Epithelial cell of prostate (primary cell): ENCODE data around the gene DPH3.
"Not testable (repeated sequence)": the region's sequence is repeated elsewhere in the genome, so short reads cannot be mapped to it uniquely, and the experiment has no call there.

Experiments used
- DNase-seq: peaks from one replicate; pipeline ENCODE4 v3.0.0-alpha.2; 2011; ENCODE audit warnings: low read depth, low spot score
- H3K27ac ChIP-seq: fragments of 450-650 bp; 2 replicates; pipeline ENCODE4 v1.5.1; 2017; ENCODE audit warnings: mild to moderate bottlenecking

The DPH3 gene

DNA sequence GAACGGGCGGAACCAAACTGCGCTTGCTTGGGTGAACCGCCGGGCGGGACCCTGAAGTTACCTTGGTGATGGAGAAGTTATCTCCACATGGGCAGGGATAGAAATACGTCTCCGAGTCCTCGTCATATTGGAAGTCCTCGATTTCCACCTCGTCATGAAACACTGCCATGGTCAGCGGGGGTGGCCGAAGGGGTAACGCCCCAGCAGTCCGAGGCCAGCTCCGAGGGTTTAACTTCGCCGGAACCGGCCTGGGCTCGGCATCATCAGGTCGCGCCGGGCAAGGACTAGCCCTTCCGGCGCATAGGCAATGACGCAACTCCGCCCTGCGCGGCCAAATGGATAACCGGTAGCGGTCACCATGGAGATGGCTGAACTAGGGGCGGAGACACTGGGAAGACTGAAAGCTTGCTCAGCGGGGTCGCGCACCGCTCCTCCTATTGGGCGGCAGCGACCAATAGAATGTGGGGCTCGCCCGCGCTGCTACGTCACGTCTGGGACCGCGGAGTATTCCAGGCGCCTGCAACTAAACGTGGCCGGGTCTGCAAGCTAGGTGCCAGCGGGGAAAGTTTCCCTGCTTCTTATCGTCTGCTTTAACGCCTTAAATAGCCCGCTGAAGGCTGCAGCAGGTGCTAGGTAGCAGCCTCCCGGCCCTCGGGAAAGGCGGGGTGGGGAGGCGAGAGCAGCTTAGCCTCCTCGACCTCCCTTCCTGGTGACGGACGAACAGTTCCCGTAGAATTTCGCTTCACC, at the start of gene DPH3, which contains the start of gene OXNAD1:
DPH3 (minus strand) TSS at position 236 of the 747 bp plus-strand sequence; CDS start at position 169, 67 bp downstream.
OXNAD1 (plus strand) TSS at position 505 of the 747 bp plus-strand sequence. CDS start 5,741 bp downstream, outside the sequence.
- peak within 1 kb of the TSS; percentile 64 for H3K27ac ChIP-seq

DNA sequence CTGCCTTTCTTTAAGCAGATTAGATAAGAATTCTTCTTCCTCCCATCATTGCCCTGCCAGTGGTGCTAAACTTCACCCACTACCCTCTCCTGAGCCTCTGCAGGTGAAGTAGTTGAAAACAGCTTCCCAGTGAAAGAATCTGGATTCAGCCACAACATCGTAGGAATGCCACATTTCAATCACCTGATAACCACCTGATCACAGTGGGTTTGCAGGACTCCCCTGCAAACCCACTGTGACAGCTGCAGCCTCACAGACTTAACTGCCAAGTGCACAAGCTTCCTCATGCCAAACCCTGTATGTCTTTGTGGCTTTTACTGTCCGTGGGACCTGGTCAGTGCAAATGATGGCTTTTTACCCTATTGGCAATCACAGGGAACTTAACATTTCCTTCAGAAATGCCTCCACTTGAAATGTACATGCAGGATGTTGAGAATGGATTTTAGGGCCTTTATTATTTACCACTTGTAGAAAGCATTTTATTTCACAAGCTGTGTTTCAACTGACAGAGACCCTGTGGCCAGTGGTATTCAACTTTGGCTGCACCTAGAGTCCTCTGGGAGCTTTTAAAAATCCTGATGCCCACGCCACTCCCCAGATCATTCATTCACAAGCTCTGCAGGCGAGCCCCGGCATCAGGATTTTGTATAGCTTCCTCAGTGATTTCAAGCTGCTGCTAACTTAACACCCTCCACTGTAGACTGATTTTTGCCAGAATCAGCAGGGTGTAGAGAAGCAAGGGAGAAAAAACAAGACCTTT, 49.3 kb upstream of the DPH3 start:
- DNase-seq: no peak
- H3K27ac ChIP-seq: no peak overlapping the region

More for the DNA sequence above, at the start of gene DPH3, which contains the start of gene OXNAD1:
- peak; percentile 97 for DNase-seq

DNA sequence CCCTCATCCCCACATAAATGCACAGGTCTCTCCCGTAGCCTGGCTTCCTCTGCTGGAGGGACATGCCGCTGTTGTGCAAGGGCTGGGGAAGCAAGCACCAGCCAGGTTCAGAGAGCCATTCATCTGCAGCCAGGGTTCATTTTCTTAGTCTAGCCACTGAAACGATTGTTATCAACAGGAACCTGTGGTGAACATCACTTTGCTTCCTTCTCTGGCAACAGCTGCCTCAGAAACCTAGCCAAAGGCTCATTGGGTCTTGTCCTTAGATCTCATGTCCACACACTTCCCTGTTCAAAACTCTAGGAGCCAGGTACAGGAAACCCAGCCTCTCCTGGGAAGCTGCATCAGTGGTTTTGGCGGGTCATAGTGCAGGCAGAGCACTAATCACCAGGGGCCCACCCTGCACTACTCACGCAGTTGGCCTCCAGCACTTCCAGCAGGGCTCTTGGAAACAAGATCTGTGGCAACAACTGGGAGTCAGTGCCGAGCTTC, 47.3 kb upstream of the DPH3 start:
- H3K27ac ChIP-seq: no peak overlapping the region
- DNase-seq: no peak

DNA sequence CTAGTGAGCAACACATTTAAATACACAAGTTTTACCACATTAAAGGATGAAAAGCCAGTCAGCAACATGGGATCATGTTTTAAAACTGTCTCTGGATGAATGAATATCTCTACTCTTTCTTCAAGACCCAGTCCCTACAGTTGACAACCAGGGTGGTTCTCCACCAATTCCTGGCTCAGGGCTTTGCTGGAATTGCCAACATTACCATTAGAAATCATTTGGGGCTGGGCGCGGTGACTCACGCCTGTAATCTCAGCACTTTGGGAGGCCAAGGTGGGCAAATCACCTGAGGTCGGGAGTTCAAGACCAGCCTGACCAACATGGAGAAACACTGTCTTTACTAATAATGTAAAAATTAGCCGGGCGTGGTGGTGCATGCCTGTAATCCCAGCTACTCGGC, 45.7 kb upstream of the DPH3 start:
- not testable (repeated sequence) for H3K27ac ChIP-seq, DNase-seq

DNA sequence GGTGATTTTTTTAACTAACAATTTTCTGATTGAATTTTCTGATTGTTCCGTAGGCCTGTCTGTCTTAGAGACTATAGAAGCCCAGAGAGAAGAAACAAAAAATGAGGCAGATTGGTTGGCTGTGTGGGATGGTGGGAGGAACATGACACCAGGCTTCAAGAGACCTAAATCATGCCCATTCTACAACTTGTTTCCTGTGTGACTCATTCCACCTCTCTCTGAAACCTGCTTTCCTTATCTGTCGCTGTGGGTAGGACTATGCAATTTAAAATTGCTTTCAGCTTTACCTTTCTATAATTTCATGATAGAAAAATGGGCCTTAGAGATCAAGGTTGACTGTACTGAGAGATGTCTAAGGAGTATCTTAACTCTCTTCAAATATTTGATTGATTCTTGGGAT, 44.8 kb upstream of the DPH3 start:
- H3K27ac ChIP-seq: no peak overlapping the region
- peak; percentile 40 for DNase-seq

DNA sequence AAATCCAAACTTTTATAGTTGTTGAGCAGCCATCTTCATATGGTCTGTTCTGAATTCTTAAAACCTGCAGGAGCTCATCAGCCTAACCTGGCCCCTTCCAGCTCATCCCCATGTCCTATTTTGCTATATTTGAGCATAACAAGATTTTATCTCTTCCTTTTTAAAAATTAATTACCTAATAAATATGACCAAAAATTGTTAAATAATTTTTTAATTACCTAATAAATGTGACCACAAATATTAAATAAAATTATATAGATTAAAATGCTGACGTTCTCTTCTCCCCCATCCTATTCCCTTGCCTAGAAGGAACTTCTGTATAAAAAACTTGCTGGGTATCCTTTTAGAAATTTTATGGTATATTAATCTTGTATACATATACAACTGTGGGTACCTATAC, 44.0 kb upstream of the DPH3 start:
- H3K27ac ChIP-seq: no peak overlapping the region
- no peak for DNase-seq

DNA sequence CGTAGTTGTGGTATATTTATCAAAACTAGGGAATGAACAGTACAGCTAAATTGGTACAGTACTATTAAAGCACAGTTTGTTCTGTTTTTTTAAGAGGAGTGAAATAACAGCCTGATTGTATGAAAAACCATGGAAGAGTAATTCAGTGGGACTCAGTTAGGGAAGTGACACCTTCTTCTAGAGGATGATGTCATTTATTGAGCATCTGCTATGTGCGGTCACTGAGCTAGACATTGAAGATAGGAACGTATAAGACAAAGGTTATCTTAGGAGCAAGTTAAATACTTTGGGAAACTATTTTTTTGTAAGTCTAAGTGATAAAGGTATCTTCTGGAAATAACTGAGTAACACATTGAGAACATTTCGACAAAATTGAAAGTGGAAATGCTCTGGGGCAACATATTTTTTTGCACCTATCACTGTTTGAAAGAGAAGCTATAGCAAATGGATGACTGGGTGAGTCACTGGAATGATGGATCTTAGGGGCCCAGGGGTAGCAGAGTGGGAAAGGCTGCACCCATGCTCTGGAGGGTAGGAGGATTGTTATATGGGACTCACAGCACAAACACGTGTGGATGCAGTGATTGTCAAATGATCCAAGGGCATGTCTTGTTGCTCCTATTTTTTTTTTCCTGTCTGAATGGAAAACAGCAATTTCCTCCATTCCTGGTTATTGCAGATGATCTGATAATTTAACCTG, 43.2 kb upstream of the DPH3 start:
- H3K27ac ChIP-seq: no peak overlapping the region
- no peak for DNase-seq

DNA sequence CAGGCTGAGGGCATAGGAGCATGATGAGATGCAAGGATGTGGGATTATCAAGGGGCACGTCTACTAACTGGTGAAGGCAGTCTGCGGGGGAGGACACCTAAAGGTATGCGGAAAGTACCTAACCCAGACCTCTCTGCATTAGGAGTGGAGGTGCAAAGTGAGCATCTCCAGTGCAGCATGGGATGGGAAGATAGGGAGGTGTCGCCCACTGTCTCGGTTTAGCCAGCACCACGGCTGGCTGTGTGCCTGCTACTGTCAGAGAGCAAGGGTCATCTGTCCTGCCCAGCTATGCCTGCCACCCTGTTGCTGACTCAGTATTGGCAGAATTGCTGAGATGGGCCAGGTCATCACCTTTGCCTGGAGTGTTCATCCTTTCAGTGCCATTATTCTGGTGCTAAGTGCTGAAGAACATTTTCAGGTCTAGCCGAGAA, 40.4 kb upstream of the DPH3 start:
- no peak for DNase-seq
- no peak overlapping the region for H3K27ac ChIP-seq

DNA sequence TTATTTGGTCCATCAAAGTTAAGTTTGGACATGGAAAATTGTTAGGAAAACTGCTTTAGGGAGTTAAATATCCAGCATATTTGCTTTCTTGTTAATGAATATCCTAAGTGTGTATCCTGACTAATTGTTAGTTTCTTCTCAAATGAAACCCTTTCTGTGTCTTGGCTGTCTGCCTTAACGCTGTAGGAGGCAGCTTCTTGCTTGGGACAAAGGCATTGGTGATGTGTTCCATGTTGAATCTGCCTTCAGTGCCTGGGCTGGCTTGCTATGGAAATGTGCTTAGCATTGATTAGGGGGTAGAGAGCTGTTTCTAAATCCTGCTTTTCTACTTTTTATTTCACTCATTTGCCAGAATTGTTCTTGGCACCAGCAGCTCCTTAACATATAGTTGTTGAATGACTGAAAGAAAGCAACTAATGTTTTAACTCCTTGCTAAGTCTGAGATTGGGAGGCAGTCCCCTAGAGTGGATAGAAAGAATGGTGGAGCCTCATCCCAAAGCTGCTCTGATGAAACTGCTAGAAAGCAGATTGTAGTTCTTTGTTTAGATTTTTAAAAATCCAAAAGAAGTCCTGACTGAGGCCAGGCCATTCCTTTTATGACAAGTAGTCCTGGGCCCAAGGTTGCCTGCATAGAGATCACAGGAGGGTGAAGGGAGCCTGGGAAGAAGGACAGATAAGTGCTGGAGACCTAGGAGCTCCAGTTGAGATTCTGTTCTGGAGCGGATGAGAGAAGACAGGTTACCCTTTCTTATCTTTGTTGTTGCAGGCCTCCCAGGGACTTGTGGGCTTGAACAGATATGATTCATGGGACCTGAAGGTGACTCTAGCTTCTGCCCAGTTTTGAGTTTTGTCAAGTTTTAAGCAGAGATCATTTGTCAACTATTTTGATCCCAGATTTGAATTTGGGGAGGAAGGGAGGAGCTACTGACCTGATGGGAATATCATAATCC, 39.6 kb upstream of the DPH3 start:
- no peak overlapping the region for H3K27ac ChIP-seq
- no peak for DNase-seq

DNA sequence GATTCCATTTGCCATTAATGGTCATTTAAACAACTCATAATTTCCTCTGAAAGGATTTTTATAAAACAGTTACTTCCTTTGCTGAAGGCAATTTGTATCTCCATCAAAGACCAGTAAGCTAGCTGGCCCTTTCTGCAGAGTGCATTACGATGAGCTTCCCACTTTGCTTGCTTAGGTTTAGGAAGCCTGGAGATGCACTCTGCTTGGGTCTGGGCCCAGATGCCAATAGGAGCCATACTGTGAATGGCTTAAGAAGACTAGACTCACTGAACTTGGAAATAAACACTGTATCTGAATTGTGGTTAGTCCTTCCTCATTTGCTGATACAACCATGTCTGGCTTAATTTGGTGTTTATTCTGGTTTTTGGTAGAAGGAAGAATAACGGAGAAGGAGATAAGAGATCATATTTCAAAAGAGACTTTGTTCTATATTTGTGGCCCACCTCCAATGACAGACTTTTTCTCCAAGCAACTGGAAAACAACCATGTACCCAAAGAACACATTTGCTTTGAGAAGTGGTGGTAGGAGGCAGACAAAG, 38.4 kb upstream of the DPH3 start:
- no peak for DNase-seq
- no peak overlapping the region for H3K27ac ChIP-seq

DNA sequence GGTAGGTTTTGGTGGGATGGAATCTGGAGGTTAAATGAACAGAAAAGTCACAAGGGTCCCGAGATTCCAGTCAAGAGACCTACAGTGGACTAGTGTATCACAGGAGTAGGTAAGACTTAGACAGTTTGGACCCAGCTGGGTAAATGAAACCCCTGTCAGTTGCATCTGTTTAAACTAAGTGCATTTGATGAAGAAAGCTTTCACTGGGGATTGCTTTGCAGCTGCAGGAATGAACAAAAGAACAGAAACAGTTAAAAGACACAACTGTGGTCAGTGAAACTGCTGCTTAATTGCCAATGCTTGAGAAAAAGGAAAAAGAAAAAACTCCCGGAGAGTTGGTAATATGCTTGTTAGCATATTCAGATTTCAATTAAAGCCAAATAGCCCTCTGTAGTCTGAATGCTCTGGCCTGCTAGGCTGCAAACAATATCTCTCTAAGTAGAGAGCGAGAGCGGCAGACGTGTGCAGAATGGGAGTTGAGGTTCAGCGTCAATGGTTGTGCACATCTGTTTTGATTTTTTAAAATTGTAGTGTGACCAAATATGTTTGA, 37.4 kb upstream of the DPH3 start:
- DNase-seq: no peak
- H3K27ac ChIP-seq: no peak overlapping the region

DNA sequence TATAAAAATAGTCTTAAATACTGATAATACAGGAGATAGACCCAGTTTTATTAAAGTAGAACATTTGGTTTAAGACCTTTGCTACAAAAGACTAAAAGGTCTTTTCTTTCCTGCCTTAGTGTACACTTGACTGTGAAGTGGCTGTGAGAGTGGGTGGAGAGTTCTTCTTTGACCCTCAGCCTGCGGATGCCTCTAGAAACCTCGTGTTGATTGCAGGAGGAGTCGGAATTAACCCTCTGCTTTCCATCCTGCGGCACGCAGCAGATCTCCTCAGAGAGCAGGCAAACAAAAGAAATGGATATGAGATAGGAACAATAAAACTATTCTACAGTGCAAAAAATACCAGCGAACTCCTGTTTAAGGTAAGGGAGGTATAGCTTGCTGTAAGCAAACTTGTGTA, 36.8 kb upstream of the DPH3 start:
- no peak overlapping the region for H3K27ac ChIP-seq
- DNase-seq: no peak

DNA sequence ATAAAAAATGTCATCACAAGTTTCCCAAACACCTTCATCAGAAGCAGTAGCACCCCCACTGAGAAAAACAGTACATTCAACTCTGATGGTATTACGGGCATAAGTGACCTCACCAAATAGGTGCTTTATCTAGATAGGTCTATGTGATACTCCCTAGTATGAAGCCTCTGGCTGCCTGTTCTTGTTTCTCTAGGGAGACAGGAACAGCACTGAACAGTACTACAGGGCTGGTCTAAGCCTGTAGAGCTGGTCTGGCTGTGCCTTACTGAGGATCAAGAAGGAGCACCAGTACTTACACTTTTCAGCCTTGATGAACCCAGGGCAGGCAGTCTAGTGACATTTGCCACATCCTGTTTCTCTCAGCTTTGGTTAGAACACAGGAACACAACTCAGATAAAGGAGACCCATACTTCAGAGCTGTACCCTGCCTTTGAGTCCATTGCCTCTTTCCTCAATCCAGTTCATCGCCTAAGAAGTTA, 36.2 kb upstream of the DPH3 start:
- DNase-seq: no peak

DNA sequence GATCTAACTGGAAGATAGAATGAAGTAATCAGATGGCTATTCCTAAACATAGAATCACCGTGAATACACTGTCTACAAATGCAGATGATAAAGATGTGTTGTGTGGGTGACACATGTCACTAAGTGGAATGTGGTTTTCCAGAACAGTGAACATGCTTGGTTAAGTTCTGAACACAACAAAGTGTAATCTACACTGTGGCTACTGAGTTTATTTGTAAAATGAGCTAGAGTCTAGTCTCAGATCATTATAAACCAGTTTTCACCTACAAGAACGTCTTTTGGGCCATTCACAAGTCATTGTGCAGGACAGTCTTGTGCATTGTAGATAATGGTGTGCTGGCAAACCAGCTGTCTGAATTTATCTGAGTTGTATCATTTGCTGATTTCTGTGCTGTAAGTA, 35.6 kb upstream of the DPH3 start:
- H3K27ac ChIP-seq: no peak overlapping the region
- DNase-seq: no peak

More for the DNA sequence above, 36.2 kb upstream of the DPH3 start:
- H3K27ac ChIP-seq: no peak overlapping the region

DNA sequence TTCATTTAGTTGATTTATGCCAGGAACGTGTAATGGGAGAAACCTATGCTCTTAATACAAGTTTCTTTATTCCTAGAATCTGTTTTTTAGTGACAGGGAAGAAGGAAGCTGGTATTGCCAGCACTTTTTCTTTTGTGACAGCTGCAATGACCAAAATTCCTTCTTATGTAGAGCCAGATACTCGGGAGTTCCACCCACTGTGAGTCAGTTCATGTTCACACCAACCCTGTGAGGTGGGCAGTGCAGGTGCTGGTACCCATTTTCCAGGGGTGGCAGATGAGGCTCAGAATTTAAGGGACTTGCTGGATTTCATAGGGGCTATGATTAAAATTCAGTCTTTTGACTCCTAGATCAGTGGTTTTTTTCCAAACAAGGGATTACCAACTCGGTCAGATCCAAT, 35.0 kb upstream of the DPH3 start:
- no peak for DNase-seq
- no peak overlapping the region for H3K27ac ChIP-seq

DNA sequence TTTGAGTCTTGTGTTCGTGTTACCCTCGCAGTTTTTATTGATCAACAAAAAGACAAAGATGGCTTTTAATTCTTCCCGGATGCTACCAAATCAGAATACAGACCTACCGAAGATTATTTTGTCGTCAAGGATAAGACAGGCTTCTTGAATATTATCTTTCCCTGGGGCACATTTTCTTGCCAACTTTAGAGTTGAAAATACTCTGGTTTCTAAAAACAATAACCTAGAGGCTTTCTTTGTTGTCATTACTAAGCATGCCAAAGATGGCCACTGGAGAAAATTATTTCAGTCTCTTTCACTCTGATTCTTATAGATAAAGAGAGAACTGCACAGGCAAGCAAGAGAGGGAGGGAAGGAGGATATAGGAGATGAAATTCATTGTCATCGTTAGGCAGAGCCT, 34.1 kb upstream of the DPH3 start:
- no peak overlapping the region for H3K27ac ChIP-seq
- no peak for DNase-seq

DNA sequence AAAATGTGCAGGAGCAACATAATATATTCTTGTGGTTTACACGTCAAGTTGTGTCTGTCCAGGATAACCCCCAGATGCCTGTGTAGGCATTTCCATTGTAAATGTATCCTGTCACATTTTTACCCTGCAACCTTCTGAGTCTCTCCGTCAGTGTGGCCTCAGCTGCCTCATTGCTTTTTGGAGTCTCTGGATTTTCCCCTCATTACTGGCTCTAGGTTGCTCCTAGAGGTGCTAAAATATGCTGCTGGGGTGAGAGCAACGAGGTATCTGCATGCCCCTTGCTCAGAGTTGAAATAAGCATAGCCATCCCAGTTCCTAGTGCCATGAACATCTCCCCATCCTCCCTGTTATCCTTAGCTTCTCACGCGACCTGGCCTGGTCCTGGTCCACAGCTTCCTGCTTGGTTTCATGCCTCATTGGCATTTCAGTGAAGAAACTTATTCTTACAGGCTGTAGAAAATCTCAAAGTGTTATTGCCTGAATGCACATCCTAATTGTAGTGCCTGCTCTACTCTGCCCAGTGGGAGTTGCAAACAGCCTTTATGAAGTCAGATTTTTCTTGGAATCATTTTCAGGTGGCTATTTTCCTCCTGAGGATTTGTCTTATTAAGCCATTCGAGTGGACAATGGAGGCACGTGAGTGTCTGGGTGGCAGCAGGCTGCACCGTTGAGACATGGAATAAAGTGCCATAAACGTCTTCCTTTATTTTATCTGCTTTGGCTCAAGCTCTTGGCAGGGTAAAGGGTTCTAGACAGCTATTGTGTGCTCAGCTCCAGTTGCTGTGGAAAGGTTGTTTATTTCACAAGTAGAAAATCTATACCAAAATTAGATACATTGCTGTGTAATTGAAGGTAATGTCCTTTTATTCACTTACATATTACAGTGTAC, 33.5 kb upstream of the DPH3 start:
- H3K27ac ChIP-seq: no peak overlapping the region

DNA sequence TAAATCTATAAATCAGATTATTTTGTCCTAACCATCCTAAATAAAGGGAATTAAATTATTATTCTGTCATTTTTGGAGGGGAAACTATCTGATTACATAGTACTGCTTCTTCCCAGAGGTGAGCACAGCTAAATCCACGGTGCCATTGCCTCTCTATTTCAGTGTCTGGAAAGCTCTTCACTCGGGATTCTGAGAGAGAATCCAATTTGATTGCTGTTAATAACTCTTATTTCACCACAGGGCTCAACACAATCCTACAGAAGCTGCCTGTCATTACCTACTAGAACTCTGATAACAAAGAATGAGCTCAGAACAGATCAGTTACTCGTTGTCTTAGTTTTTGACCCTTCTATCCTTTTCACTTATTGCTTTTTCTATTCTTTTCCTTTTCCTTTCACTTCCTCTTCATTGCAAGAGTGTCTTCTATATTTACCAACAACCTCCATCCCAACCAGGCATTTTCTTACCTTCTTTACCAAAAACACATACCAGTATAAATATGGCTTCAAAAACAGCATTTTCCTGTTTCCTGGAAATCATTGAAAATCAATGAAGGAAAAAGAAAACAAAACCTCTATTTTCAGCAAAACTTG, 30.7 kb upstream of the DPH3 start:
- DNase-seq: no peak
- H3K27ac ChIP-seq: no peak overlapping the region

More for the DNA sequence above, 33.5 kb upstream of the DPH3 start:
- no peak for DNase-seq
